Neutrophil (primary cell): ENCODE measurements around the gene PKD1.

Experiments used
- H3K27ac ChIP-seq: fragments of 200-600 bp; sonication (generic); 2 replicates; pipeline ENCODE4 v1.5.1; 2016; ENCODE audit warnings: mild to moderate bottlenecking, moderate library complexity
- H3K27me3 ChIP-seq: fragments of 200-600 bp; sonication (generic); 2 replicates; pipeline ENCODE4 v1.6.0; 2016; ENCODE audit warnings: mild to moderate bottlenecking
- H3K36me3 ChIP-seq: fragments of 200-600 bp; sonication (generic); 2 replicates; pipeline ENCODE4 v1.5.1; 2017
- H3K4me1 ChIP-seq, 2 experiments: fragments of 200-600 bp in 1 of 2; sonication (generic) in 1 of 2; 1 replicate in 1 of 2; 2 replicates in 1 of 2; pipeline versions ENCODE4 v1.5.1 to v1.6.1; 2013 to 2016; ENCODE audit warnings: low read depth in 1 of 2, low read length in 1 of 2, mild to moderate bottlenecking in 1 of 2, moderate library complexity in 1 of 2; ENCODE audit not compliant: control insufficient read depth in 1 of 2, insufficient read depth in 1 of 2
- H3K4me3 ChIP-seq, 2 experiments: fragments of 200-600 bp in 1 of 2; sonication (generic) in 1 of 2; 1 replicate in 1 of 2; 2 replicates in 1 of 2; pipeline ENCODE4 v1.5.1; 2013 to 2016; ENCODE audit warnings: low read depth in 1 of 2, low read length in 1 of 2, mild to moderate bottlenecking in 1 of 2, moderate library complexity in 1 of 2
- H3K9me3 ChIP-seq: fragments of 200-600 bp; sonication (generic); 2 replicates; pipeline ENCODE4 v1.5.1; 2016
- CTCF ChIP-seq: fragments of 200-600 bp; sonication (generic); IDR thresholded peaks from 2 replicates; pipeline ENCODE4 v1.5.1; 2016; ENCODE audit warnings: antibody characterized with exemption

PKD1 gene

DNA sequence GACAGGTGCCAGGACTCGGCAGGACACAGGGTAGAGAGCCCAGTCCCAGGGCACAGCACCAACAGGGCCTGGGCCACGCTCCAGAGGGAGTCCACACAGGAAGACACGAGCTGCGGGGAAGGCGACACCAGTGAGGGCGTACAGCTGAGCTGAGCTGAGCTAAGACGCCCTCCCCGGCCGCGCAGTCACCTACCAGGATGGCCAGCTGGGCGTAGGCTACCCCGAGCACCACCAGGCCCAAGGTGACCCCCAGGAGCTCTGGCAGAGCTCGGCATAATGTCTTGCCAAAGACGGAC lies 45.3 kb downstream of the PKD1 start:
- H3K9me3 ChIP-seq = no peaks in the 10 kb centered on the region
- peaks cover 0 to 6% of the 10 kb centered on the region in 2 experiments for H3K4me1 ChIP-seq
- no peak overlapping the region for H3K4me3 ChIP-seq
- H3K27me3 ChIP-seq = no peaks in the 10 kb centered on the region
- H3K36me3 ChIP-seq = peaks cover 60% of the 10 kb centered on the region
- no peak overlapping the region for H3K27ac ChIP-seq
- TF ChIP-seq CTCF = no peak

- Histone ChIP-seq H3K4me1 (peaks cover 0 to 6% of the 10 kb centered on the region in 2 experiments), H3K4me3 (no peak overlapping the region), H3K27ac (no peak overlapping the region), H3K36me3 (peaks cover 65% of the 10 kb centered on the region), H3K9me3 (no peaks in the 10 kb centered on the region), H3K27me3 (no peaks in the 10 kb centered on the region)
- no peak for TF ChIP-seq CTCF
Observed at GRCh38 chr16:2089706-2090480, 45.8 kb downstream of the PKD1 start.

GRCh38 chr16:2088759-2089358 lies 46.8 kb downstream of the PKD1 start:
- Histone ChIP-seq H3K36me3 (peaks cover 75% of the 10 kb centered on the region), H3K27ac (no peak overlapping the region), H3K27me3 (no peaks in the 10 kb centered on the region), H3K4me1 (peaks cover 0 to 6% of the 10 kb centered on the region in 2 experiments), H3K4me3 (no peak overlapping the region), H3K9me3 (no peaks in the 10 kb centered on the region)
- TF ChIP-seq CTCF = no peak

GRCh38 chr16:2087748-2088631 lies 47.7 kb downstream of the PKD1 start:
- H3K27ac ChIP-seq = no peak overlapping the region
- H3K9me3 ChIP-seq = no peaks in the 10 kb centered on the region
- H3K27me3 ChIP-seq = no peaks in the 10 kb centered on the region
- H3K4me1 ChIP-seq = peaks cover 0 to 6% of the 10 kb centered on the region in 2 experiments
- H3K36me3 ChIP-seq = peaks cover 84% of the 10 kb centered on the region
- no peak for TF ChIP-seq CTCF
- H3K4me3 ChIP-seq = no peak overlapping the region

DNA sequence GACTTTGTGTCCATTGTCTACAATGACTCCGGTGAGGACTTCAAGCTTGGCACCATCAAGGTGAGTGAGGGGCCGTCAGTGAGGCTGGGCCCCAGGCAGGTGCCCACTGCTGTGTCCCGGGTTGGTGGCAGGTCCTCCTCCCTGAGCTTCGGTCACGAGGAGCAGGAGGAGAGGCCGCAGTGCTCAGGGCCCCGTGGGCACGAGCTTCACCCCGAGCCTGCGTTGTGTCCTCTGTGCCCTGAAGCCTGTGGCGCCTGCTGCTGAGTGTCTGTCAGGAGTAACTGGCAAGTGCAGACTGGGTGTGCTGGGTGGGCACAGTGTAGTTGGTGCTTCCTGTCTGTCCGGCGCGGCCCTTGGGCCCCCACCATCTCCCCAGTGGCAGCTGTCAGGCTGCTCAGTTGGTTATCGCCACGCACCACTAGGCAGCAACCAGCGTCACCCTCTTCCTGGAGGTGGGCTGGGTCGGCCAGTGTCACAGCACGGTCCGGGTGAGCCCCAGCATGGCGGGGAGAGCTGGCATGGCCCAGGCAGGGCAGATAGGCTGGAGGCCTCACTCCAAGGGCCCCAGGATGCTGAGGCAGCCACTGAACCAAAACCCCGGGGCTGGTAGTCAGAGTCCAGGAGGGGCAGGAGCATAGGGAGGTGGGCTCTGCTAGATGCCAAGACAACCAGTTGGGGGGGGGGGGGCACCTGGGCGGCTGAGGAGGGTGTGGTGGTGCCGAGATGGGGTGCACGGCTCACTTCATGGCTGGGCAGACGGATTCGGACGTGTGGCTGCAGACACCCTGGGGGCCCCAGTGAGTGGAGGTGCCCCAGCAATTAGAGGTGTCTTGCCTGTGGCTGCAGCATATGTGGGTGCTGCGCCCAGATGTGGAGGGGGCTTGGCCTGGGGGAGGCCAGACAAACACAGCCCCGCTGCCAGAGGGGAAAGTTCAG lies 48.6 kb downstream of the PKD1 start:
- no peaks in the 10 kb centered on the region for H3K9me3 ChIP-seq
- H3K36me3 ChIP-seq = peaks cover 89% of the 10 kb centered on the region
- H3K4me1 ChIP-seq = peaks cover 0 to 6% of the 10 kb centered on the region in 2 experiments
- no peak for TF ChIP-seq CTCF
- H3K4me3 ChIP-seq = no peak overlapping the region
- H3K27ac ChIP-seq = no peak overlapping the region
- H3K27me3 ChIP-seq = no peaks in the 10 kb centered on the region
